Stimulated activated CD8-positive, alpha-beta memory T cell treated with anti-CD3 and anti-CD28 coated beads, Interleukin-2, amount 100 ng/mL, for 48 hours (primary cell): Measurements from ENCODE around the gene FLT1.

Experiments used
- DNase-seq, 2 donors: peaks; one replicate each; pipeline ENCODE4 v3.0.0-alpha.2; 2020; ENCODE audit warnings: low read depth in 2 of 2

Gene FLT1

GRCh38 chr13:28458051-28458450 is 36.9 kb downstream of the FLT1 start:
- no peak for DNase-seq

- DNase-seq = no peak
Measured at GRCh38 chr13:28457521-28457920, 37.4 kb downstream of the FLT1 start.

GRCh38 chr13:28455580-28456194 is 39.2 kb downstream of the FLT1 start:
- no peak for DNase-seq

- DNase-seq = no peak
Measured at GRCh38 chr13:28452755-28453154, 42.2 kb downstream of the FLT1 start.

GRCh38 chr13:28451482-28452217 is 43.3 kb downstream of the FLT1 start:
- DNase-seq = no peak

- DNase-seq = no peak
Measured at GRCh38 chr13:28449826-28450773, 44.8 kb downstream of the FLT1 start.

DNA sequence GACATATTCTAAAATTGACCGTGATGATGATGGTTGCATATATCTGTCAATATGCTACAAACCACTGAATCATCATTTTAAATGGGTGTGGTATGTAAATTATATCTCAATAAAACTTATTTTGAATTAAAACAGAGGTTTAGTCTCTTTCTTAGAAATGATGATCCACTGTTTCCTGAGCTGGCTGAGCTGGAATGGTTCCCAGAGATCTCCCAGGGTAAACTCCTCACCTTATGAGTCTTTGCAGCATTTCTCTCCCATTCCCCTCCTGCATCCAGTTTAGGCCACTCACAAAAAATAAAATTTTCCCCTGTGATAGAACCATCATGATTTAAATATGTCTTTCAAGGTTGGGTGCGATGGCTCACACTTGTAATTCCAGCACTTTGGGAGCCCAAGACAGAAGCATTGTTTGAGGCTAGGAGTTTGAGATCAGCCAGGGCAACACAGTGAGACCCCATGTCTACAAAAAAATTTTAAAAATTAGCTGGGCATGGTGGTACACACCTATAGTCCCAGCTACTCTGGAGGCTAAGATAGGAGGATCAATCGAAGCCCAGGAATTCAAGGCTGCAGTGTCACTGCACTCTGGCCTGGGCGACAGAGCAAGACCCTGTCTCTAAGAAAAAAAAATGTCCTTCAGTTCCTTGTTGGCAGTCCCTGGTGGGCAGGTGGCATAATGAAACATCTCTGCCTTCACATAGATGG is 46.1 kb downstream of the FLT1 start:
- no peak for DNase-seq

GRCh38 chr13:28447989-28448388 is 46.9 kb downstream of the FLT1 start:
- no peak for DNase-seq

DNA sequence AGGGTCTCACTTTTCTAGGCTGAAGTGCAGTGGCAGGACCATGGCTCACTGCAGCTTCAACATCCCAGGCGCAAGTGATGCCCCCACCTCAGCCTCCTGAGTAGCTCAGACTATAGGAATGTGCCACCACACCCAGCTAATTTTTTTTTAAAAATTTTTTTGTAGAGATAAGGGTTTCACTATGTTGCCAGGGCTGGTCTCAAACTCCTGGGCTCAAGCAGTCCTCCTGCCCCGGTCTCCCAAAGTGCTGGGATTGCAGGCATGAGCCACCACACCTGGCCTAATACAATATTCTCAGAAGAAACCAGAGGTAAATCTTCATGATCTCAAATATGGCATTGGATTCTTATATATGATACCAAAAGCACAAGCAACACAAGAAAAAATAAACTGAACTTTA is 47.7 kb downstream of the FLT1 start:
- DNase-seq = no peak

GRCh38 chr13:28442839-28443238 is 52.1 kb downstream of the FLT1 start:
- no peak for DNase-seq

DNA sequence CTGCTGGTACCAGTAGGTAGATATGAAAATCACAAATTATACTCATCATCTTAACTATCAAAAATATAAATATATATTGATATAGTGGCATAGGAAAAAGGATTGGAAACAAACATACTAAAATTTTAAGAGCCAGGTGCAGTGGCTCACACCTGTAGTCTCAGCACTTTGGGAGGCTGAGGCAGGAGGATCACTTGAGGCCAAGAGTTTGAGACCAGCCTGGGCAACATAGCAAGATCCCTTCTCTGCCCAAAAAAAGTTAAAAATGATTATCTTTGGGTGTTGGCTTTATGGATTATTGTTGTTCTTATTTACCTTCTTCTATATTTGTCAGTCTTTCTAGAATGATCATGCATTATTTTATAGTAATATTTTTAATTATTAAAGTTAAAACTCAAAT is 53.4 kb downstream of the FLT1 start:
- DNase-seq = no peak

- no peak for DNase-seq
Measured at GRCh38 chr13:28440774-28441504, 54.0 kb downstream of the FLT1 start.

- DNase-seq = no peak
Measured at GRCh38 chr13:28438598-28439334, 56.2 kb downstream of the FLT1 start.

GRCh38 chr13:28438067-28438466 is 56.9 kb downstream of the FLT1 start:
- DNase-seq = no peak

- DNase-seq = no peak
Measured at GRCh38 chr13:28435917-28436316, 59.0 kb downstream of the FLT1 start.

- no peak for DNase-seq
Measured at GRCh38 chr13:28434926-28435325, 60.0 kb downstream of the FLT1 start.

DNA sequence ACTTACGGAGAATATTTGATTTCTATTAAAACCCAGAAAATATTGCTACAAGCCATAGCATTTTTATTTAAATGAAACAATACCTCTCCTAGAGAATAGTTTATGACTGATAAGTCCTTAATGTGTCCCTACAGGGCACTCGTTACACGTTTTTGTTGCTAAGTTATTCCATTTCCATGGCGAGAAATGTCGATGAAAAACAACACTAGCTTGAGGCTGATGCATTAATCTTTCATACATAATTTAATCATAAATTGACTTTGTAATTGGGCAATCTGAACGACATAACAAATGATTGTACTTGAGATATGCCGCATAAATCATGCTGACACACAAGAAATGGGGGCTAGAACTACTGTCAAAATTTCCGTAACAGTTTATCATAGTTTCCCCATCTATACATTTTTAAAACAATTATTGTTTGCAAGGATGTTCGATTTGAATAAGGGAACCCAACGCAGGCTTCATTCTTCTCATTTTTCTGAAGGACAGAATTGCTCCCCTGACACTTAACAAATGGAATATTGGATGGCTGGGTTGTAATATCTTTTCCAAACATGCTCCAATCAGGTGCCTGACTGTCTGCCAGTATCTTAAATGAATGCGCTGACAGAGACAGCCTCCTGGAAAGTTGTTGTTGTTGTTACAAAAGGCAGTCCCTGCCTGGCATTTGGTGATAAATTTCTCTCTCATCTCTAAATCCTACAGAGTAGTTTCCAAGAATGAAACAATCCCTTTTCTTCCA is 61.9 kb downstream of the FLT1 start:
- no peak for DNase-seq

GRCh38 chr13:28429685-28430290 is 65.1 kb downstream of the FLT1 start:
- DNase-seq = no peak

GRCh38 chr13:28429096-28429495 is 65.8 kb downstream of the FLT1 start:
- no peak for DNase-seq
